Testis (tissue), 2 donors: ENCODE measurements around the gene CCDC51.
"Not testable (repeated sequence)": the region's sequence is repeated elsewhere in the genome, so short reads cannot be mapped to it uniquely, and the experiment has no call there.

Source experiments
- POLR2A ChIP-seq: fragments of 450-650 bp; IDR thresholded peaks from one replicate; pipeline ENCODE4 v1.6.1; 2017; ENCODE audit warnings: antibody characterized with exemption, mild to moderate bottlenecking, moderate library complexity
- TF ChIP-seq, protein P1 (sequence below), 3 experiments: fragments of 450-650 bp in 2 of 3; fragments of 200-600 bp in 1 of 3; sonication (generic) in 1 of 3; IDR thresholded peaks; one replicate each; pipeline ENCODE4 v1.5.1; 2016 to 2019; ENCODE audit warnings: antibody characterized with exemption in 3 of 3, mild to moderate bottlenecking in 2 of 3, moderate library complexity in 1 of 3

DNA sequence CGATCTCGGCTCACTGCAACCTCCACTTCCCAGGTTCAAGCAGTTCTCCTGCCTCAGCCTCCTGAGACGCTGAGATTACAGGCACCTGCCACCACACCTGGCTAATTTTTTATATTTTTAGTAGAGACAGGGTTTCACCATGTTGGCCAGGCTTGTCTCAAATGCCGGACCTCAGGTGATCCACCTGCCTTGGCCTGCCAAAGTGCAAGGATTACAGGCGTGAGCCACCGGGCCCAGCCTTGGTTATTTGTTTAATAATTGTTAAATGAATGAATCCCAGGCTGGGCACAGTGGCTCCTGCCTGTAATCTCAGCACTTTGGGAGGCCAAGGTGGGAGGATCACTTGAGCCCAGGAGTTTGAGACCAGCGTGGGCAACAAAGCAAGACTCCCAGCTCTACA, 21.8 kb upstream of the CCDC51 start:
- TF ChIP-seq, protein P1, sequence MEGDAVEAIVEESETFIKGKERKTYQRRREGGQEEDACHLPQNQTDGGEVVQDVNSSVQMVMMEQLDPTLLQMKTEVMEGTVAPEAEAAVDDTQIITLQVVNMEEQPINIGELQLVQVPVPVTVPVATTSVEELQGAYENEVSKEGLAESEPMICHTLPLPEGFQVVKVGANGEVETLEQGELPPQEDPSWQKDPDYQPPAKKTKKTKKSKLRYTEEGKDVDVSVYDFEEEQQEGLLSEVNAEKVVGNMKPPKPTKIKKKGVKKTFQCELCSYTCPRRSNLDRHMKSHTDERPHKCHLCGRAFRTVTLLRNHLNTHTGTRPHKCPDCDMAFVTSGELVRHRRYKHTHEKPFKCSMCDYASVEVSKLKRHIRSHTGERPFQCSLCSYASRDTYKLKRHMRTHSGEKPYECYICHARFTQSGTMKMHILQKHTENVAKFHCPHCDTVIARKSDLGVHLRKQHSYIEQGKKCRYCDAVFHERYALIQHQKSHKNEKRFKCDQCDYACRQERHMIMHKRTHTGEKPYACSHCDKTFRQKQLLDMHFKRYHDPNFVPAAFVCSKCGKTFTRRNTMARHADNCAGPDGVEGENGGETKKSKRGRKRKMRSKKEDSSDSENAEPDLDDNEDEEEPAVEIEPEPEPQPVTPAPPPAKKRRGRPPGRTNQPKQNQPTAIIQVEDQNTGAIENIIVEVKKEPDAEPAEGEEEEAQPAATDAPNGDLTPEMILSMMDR (IDR thresholded peaks at IDR 0.05), result not testable (repeated sequence)
- TF ChIP-seq POLR2A, result not testable (repeated sequence)
